ENCODE measurements around the gene VAV3. TPM values are rescaled to one million over a fixed set of nuclear protein-coding genes. Genes with fewer than 3 reads are reported as not detected.

VAV3 gene
- total and polyA plus RNA-seq, 2 of the 8 experiments (the other 6 are each of a cell fraction or from before 2014, with no cell fraction given) = 2.9 to 7.9 TPM

DNA sequence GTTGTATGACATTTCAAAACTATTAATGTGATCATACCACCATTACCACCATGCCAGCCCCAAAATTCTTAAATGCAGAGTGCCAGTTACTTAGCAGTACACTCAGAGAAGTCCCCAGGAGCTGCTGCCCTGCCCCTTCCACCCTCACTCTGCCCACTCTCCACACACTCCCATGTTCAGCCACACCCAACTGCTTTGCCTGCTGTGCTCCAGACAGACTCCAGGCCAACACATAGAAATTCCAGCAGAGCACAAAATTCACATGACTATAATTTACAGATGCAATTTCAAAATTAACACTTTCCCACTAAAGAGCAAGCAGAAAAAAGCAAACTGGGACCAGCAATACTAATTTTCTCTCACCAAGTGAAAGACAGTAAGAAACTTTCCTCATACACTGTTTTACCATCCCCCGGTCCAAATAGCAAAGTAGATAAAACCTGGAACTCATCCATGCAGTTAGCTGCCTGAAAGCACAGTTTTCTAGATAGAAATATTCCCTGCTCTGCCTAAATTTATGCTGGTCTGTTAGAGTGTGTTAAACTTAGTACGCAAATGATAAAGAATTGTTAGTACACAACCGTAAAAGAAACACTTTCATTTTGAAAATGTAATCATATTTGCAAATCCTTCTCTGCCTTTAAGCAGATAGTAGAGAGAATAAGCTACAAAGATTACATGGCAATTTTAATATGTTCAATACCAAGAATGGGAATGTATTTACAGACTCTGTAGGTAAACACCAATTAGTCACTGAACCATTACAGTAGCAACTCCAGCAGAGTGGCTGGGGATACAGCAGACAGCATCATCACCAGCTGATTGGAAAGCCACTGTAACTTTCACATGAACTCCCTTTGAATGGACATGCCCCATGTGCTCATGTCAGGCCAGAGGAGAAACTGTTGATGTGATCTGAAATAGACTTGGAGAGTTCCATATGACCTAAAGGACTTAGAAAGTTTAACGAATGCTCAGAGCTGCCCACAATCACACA lies 176.5 kb downstream of the VAV3 start (continued):
- TF ChIP-seq, protein P1, sequence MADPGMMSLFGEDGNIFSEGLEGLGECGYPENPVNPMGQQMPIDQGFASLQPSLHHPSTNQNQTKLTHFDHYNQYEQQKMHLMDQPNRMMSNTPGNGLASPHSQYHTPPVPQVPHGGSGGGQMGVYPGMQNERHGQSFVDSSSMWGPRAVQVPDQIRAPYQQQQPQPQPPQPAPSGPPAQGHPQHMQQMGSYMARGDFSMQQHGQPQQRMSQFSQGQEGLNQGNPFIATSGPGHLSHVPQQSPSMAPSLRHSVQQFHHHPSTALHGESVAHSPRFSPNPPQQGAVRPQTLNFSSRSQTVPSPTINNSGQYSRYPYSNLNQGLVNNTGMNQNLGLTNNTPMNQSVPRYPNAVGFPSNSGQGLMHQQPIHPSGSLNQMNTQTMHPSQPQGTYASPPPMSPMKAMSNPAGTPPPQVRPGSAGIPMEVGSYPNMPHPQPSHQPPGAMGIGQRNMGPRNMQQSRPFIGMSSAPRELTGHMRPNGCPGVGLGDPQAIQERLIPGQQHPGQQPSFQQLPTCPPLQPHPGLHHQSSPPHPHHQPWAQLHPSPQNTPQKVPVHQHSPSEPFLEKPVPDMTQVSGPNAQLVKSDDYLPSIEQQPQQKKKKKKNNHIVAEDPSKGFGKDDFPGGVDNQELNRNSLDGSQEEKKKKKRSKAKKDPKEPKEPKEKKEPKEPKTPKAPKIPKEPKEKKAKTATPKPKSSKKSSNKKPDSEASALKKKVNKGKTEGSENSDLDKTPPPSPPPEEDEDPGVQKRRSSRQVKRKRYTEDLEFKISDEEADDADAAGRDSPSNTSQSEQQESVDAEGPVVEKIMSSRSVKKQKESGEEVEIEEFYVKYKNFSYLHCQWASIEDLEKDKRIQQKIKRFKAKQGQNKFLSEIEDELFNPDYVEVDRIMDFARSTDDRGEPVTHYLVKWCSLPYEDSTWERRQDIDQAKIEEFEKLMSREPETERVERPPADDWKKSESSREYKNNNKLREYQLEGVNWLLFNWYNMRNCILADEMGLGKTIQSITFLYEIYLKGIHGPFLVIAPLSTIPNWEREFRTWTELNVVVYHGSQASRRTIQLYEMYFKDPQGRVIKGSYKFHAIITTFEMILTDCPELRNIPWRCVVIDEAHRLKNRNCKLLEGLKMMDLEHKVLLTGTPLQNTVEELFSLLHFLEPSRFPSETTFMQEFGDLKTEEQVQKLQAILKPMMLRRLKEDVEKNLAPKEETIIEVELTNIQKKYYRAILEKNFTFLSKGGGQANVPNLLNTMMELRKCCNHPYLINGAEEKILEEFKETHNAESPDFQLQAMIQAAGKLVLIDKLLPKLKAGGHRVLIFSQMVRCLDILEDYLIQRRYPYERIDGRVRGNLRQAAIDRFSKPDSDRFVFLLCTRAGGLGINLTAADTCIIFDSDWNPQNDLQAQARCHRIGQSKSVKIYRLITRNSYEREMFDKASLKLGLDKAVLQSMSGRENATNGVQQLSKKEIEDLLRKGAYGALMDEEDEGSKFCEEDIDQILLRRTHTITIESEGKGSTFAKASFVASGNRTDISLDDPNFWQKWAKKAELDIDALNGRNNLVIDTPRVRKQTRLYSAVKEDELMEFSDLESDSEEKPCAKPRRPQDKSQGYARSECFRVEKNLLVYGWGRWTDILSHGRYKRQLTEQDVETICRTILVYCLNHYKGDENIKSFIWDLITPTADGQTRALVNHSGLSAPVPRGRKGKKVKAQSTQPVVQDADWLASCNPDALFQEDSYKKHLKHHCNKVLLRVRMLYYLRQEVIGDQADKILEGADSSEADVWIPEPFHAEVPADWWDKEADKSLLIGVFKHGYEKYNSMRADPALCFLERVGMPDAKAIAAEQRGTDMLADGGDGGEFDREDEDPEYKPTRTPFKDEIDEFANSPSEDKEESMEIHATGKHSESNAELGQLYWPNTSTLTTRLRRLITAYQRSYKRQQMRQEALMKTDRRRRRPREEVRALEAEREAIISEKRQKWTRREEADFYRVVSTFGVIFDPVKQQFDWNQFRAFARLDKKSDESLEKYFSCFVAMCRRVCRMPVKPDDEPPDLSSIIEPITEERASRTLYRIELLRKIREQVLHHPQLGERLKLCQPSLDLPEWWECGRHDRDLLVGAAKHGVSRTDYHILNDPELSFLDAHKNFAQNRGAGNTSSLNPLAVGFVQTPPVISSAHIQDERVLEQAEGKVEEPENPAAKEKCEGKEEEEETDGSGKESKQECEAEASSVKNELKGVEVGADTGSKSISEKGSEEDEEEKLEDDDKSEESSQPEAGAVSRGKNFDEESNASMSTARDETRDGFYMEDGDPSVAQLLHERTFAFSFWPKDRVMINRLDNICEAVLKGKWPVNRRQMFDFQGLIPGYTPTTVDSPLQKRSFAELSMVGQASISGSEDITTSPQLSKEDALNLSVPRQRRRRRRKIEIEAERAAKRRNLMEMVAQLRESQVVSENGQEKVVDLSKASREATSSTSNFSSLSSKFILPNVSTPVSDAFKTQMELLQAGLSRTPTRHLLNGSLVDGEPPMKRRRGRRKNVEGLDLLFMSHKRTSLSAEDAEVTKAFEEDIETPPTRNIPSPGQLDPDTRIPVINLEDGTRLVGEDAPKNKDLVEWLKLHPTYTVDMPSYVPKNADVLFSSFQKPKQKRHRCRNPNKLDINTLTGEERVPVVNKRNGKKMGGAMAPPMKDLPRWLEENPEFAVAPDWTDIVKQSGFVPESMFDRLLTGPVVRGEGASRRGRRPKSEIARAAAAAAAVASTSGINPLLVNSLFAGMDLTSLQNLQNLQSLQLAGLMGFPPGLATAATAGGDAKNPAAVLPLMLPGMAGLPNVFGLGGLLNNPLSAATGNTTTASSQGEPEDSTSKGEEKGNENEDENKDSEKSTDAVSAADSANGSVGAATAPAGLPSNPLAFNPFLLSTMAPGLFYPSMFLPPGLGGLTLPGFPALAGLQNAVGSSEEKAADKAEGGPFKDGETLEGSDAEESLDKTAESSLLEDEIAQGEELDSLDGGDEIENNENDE (IDR thresholded peaks at IDR 0.05; ENCODE audit: insufficient replicate concordance, low read length) = no peak
- TF ChIP-seq KDM4A (IDR thresholded peaks at IDR 0.05; ENCODE audit: low read depth, low read length, severe bottlenecking) (no peak), JUN (IDR thresholded peaks at IDR 0.05; ENCODE audit: low read depth, low read length) (no peak), HDAC2 (IDR thresholded peaks at IDR 0.05; ENCODE audit: borderline replicate concordance in 1 of 2, low read depth in 2 of 2, low read length in 2 of 2) (no peak), GABPA (IDR thresholded peaks at IDR 0.05; ENCODE audit: borderline replicate concordance, insufficient read depth, low read length) (no peak), SIX5 (IDR thresholded peaks at IDR 0.05; ENCODE audit: low read depth, low read length) (no peak), SIRT6 (IDR thresholded peaks at IDR 0.05; ENCODE audit: low read length) (no peak)
